ENCODE measurements around the gene ICE2. TPM values are rescaled to one million over a fixed set of nuclear protein-coding genes. Genes with fewer than 3 reads are reported as not detected.

ICE2 gene
- total RNA-seq, 1 donor from 2014 or later, result 42.2 TPM

- no peak for DNase-seq (ENCODE audit: low spot score)
- no peaks in the 10 kb centered on the region for H3K9me3 Mint-ChIP-seq (ENCODE audit: unreplicated experiment)
- no peak overlapping the region for H3K27ac Mint-ChIP-seq (ENCODE audit: unreplicated experiment)
- peaks cover 21% of the 10 kb centered on the region for H3K4me1 Mint-ChIP-seq (ENCODE audit: unreplicated experiment)
- H3K36me3 Mint-ChIP-seq (ENCODE audit: low read depth, unreplicated experiment), result peaks cover 17% of the 10 kb centered on the region
- H3K4me3 Mint-ChIP-seq (ENCODE audit: unreplicated experiment), result no peak overlapping the region
- TF ChIP-seq, protein P1, sequence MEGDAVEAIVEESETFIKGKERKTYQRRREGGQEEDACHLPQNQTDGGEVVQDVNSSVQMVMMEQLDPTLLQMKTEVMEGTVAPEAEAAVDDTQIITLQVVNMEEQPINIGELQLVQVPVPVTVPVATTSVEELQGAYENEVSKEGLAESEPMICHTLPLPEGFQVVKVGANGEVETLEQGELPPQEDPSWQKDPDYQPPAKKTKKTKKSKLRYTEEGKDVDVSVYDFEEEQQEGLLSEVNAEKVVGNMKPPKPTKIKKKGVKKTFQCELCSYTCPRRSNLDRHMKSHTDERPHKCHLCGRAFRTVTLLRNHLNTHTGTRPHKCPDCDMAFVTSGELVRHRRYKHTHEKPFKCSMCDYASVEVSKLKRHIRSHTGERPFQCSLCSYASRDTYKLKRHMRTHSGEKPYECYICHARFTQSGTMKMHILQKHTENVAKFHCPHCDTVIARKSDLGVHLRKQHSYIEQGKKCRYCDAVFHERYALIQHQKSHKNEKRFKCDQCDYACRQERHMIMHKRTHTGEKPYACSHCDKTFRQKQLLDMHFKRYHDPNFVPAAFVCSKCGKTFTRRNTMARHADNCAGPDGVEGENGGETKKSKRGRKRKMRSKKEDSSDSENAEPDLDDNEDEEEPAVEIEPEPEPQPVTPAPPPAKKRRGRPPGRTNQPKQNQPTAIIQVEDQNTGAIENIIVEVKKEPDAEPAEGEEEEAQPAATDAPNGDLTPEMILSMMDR (IDR thresholded peaks at IDR 0.05; ENCODE audit: unreplicated experiment), result no peak
- no peaks in the 10 kb centered on the region for H3K27me3 Mint-ChIP-seq (ENCODE audit: unreplicated experiment)
These were observed 105.6 kb downstream of the ICE2 start for GRCh38 chr15:60373327-60373726.

DNA sequence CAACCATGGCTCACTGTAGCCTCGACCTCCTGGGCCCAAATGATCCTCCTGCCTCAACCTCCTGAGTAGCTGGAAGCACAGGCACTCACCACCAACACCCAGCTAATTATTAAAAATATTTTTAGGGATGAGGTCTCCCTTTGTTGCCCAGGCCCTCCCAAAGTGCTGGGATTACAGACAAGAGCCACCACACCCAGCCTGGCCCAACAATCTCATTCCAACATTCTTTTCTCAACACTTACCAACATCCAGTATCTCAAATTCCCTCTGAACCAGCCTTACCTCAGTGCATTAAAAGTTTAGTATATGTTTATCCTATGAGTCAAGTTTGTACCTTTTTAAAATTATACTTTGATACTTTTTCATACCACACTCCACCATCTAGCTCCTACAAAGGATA lies 106.2 kb downstream of the ICE2 start:
- Mint-ChIP-seq H3K4me3 (ENCODE audit: unreplicated experiment) (no peak overlapping the region), H3K27me3 (ENCODE audit: unreplicated experiment) (no peaks in the 10 kb centered on the region), H3K36me3 (ENCODE audit: low read depth, unreplicated experiment) (peaks cover 17% of the 10 kb centered on the region), H3K9me3 (ENCODE audit: unreplicated experiment) (no peaks in the 10 kb centered on the region), H3K27ac (ENCODE audit: unreplicated experiment) (no peak overlapping the region), H3K4me1 (ENCODE audit: unreplicated experiment) (peaks cover 21% of the 10 kb centered on the region)
- DNase-seq (ENCODE audit: low spot score), result no peak
- TF ChIP-seq, protein P1 (IDR thresholded peaks at IDR 0.05; ENCODE audit: unreplicated experiment), result no peak

- peaks cover 21% of the 10 kb centered on the region for H3K4me1 Mint-ChIP-seq (ENCODE audit: unreplicated experiment)
- H3K4me3 Mint-ChIP-seq (ENCODE audit: unreplicated experiment), result no peak overlapping the region
- no peaks in the 10 kb centered on the region for H3K9me3 Mint-ChIP-seq (ENCODE audit: unreplicated experiment)
- TF ChIP-seq, protein P1 (IDR thresholded peaks at IDR 0.05; ENCODE audit: unreplicated experiment), result no peak
- peaks cover 17% of the 10 kb centered on the region for H3K36me3 Mint-ChIP-seq (ENCODE audit: low read depth, unreplicated experiment)
- H3K27ac Mint-ChIP-seq (ENCODE audit: unreplicated experiment), result no peak overlapping the region
- DNase-seq (ENCODE audit: low spot score), result no peak
- H3K27me3 Mint-ChIP-seq (ENCODE audit: unreplicated experiment), result no peaks in the 10 kb centered on the region
These were observed 106.7 kb downstream of the ICE2 start for GRCh38 chr15:60372227-60372626.

DNA sequence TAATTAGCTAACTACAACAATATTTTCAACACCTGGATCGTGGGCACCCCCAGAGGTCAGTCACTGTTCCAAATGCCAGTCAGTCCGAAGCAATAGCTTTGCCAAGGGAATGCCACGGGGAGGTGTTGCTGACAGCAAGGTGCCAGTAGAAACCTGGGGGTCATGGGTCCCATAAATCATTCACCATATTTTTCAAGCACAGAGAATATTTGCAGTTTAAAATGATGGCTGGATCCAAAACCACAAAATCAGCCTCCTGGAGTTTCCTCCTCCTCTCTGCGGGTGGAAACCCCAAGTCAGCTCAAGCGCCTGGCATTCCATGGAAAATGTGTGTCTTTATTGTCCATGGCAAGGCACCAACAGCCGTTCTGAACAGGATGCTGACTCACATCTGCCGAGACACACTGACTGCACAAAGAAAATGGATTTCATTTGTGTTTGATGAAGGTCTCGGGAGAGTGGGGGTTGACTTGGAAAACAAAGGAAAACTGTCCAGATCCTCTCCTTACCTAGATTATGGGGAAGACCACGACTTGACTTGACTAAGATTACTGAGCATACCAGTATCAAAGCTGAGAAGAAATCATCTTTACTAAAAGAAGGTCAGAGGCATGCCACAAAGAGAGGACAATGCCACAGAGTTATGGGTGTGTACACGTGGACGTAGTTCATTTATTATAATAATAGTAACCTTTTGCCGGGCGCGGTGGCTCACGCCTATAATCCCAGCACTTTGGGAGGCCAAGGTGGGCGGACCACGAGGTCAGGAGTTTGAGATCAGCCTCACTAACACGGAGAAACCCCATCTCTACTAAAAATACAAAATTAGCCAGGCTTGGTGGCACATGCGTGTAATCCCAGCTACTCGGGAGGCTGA lies 107.5 kb downstream of the ICE2 start:
- no peaks in the 10 kb centered on the region for H3K9me3 Mint-ChIP-seq (ENCODE audit: unreplicated experiment)
- H3K4me1 Mint-ChIP-seq (ENCODE audit: unreplicated experiment), result peaks cover 21% of the 10 kb centered on the region
- no peaks in the 10 kb centered on the region for H3K27me3 Mint-ChIP-seq (ENCODE audit: unreplicated experiment)
- peak overlapping the region; percentile 91 for H3K27ac Mint-ChIP-seq (ENCODE audit: unreplicated experiment)
- TF ChIP-seq, protein P1 (IDR thresholded peaks at IDR 0.05; ENCODE audit: unreplicated experiment), result no peak
- H3K4me3 Mint-ChIP-seq (ENCODE audit: unreplicated experiment), result no peak overlapping the region
- H3K36me3 Mint-ChIP-seq (ENCODE audit: low read depth, unreplicated experiment), result peaks cover 17% of the 10 kb centered on the region
- DNase-seq (ENCODE audit: low spot score), result no peak

DNA sequence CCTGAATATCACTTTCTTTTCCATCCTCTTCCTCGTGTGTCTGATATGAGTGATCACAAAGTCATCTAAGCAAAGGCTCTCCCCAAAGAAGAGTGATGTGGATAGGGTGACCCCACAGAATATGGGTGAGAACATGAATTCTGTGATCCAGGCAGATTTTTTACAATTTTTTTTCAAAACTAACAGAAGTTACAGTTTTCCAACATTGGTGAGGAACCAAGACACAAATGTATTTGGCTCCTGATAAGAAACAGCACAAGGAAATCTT lies 108.1 kb downstream of the ICE2 start:
- Mint-ChIP-seq H3K4me1 (ENCODE audit: unreplicated experiment) (peaks cover 21% of the 10 kb centered on the region), H3K27ac (ENCODE audit: unreplicated experiment) (peak overlapping the region; percentile 54), H3K36me3 (ENCODE audit: low read depth, unreplicated experiment) (peaks cover 17% of the 10 kb centered on the region), H3K4me3 (ENCODE audit: unreplicated experiment) (no peak overlapping the region), H3K9me3 (ENCODE audit: unreplicated experiment) (no peaks in the 10 kb centered on the region), H3K27me3 (ENCODE audit: unreplicated experiment) (no peaks in the 10 kb centered on the region)
- no peak for DNase-seq (ENCODE audit: low spot score)
- TF ChIP-seq, protein P1 (IDR thresholded peaks at IDR 0.05; ENCODE audit: unreplicated experiment), result no peak

Data from endothelial cell (in vitro differentiated cells).